Transverse colon (tissue), 4 donors: ENCODE measurements around the gene SUGCT. TPM values are rescaled to one million over a fixed set of nuclear protein-coding genes. Genes with fewer than 3 reads are reported as not detected.

Experiments
- DNase-seq: peaks from one replicate; pipeline ENCODE4 v3.0.0-alpha.2; 2019
- H3K27ac ChIP-seq, 4 donors: fragments of 200-600 bp; sonication (generic); 2 replicates each; pipeline ENCODE4 v1.5.1; 2016 to 2018; ENCODE audit warnings: inconsistent platforms in 4 of 4
- H3K27me3 ChIP-seq: fragments of 200-600 bp; sonication (generic); 2 replicates; pipeline ENCODE4 v1.5.1; 2017; ENCODE audit warnings: inconsistent platforms
- H3K36me3 ChIP-seq, 4 donors: fragments of 200-600 bp; sonication (generic); 2 replicates each; pipeline ENCODE4 v1.5.1; 2017 to 2019; ENCODE audit warnings: inconsistent platforms in 4 of 4
- H3K4me1 ChIP-seq, 4 donors: fragments of 200-600 bp; sonication (generic); 2 replicates each; pipeline ENCODE4 v1.5.1; 2017 to 2020; ENCODE audit warnings: inconsistent platforms in 4 of 4
- H3K4me3 ChIP-seq, 4 donors: fragments of 200-600 bp; sonication (generic); 1 replicate in 1 of 4; 2 replicates in 3 of 4; pipeline versions ENCODE4 v1.5.1 to v1.6.1; 2017 to 2019; ENCODE audit warnings: inconsistent platforms in 4 of 4
- H3K9me3 ChIP-seq, 2 donors: fragments of 200-600 bp; sonication (generic); 2 replicates each; pipeline ENCODE4 v1.5.1; 2017 to 2019; ENCODE audit warnings: inconsistent platforms in 2 of 2
- EP300 ChIP-seq: sonication (generic); formaldehyde crosslinking; IDR thresholded peaks from one replicate; pipeline ENCODE4 v1.6.1; 2017; ENCODE audit warnings: antibody characterized with exemption, low read depth
- POLR2A ChIP-seq: fragments of 450-650 bp; IDR thresholded peaks from one replicate; pipeline ENCODE4 v1.6.1; 2016; ENCODE audit warnings: antibody characterized with exemption, mild to moderate bottlenecking, moderate library complexity
- POLR2AphosphoS5 ChIP-seq, 3 donors: sonication (generic); formaldehyde crosslinking; IDR thresholded peaks; one replicate each; pipeline ENCODE4 v1.6.1; 2016; ENCODE audit warnings: antibody characterized with exemption in 3 of 3
- WGBS, 2 donors: methylation state at CpG; one replicate each; pipeline ENCODE4 v1.1.5; 2018; ENCODE audit warnings: low coverage in 1 of 2; 5-methylcytosine and 5-hydroxymethylcytosine counted together
- in situ Hi-C, 4 donors: fragments of 200-750 bp; cut with MboI; loops; one replicate each; pipeline versions ENCODE4 v1.15.0 to v1.15.1; 2017; ENCODE audit warnings: low sequenced_read_pairs in 3 of 4, low pct_ligation_motif_present in 1 of 4, low pct_unique_long_range_greater_than_20kb in 1 of 4
- intact Hi-C: fragments of 100-400 bp; cut with DNase I; formaldehyde crosslinking; loops from one replicate; pipeline ENCODE4 v1.15.1; 2023; ENCODE audit warnings: low total_unique reads
- total RNA-seq, 4 donors: library from RNA; depleted of rRNA; stranded (reverse); fragments of >200 nt; gene quantifications; one replicate each; pipeline ENCODE4 v1.1.0, GENCODE V29; 2016
- TF ChIP-seq, protein P1 (sequence below), 5 experiments: fragments of 200-600 bp in 3 of 5; fragments of 450-650 bp in 2 of 5; sonication (generic) in 3 of 5; IDR thresholded peaks; 1 replicate in 2 of 5; 2 replicates in 3 of 5; pipeline ENCODE4 v1.5.1; 2016 to 2017; ENCODE audit warnings: antibody characterized with exemption in 5 of 5, inconsistent platforms in 3 of 5, mild to moderate bottlenecking in 2 of 5, moderate library complexity in 1 of 5

Gene SUGCT
- total RNA-seq, 4 donors from 2014 or later, result 2.6 to 44.5 (median 15.9) TPM

- peaks cover 7 to 14% of the 10 kb centered on the region in 2 donors for H3K9me3 ChIP-seq
- H3K27ac ChIP-seq, result no peak overlapping the region
- no peak overlapping the region for H3K4me3 ChIP-seq
- H3K4me1 ChIP-seq, result no peaks in the 10 kb centered on the region
- intact Hi-C loops, result no loop called here
- H3K27me3 ChIP-seq, result no peaks in the 10 kb centered on the region
- DNase-seq, result no peak
- H3K36me3 ChIP-seq, result no peaks in the 10 kb centered on the region
- TF ChIP-seq POLR2AphosphoS5 (IDR thresholded peaks at IDR 0.05) (no peak), POLR2A (no peak), EP300 (no peak)
- TF ChIP-seq, protein P1, sequence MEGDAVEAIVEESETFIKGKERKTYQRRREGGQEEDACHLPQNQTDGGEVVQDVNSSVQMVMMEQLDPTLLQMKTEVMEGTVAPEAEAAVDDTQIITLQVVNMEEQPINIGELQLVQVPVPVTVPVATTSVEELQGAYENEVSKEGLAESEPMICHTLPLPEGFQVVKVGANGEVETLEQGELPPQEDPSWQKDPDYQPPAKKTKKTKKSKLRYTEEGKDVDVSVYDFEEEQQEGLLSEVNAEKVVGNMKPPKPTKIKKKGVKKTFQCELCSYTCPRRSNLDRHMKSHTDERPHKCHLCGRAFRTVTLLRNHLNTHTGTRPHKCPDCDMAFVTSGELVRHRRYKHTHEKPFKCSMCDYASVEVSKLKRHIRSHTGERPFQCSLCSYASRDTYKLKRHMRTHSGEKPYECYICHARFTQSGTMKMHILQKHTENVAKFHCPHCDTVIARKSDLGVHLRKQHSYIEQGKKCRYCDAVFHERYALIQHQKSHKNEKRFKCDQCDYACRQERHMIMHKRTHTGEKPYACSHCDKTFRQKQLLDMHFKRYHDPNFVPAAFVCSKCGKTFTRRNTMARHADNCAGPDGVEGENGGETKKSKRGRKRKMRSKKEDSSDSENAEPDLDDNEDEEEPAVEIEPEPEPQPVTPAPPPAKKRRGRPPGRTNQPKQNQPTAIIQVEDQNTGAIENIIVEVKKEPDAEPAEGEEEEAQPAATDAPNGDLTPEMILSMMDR (IDR thresholded peaks at IDR 0.05), result no peak
- in situ Hi-C loops, result no loop called here
- WGBS, 2 donors, result 90% methylated on average over 2 to 6 of the region's 6 CpGs
Observed at GRCh38 chr7:40439686-40440085, 304.9 kb downstream of the SUGCT start.

DNA sequence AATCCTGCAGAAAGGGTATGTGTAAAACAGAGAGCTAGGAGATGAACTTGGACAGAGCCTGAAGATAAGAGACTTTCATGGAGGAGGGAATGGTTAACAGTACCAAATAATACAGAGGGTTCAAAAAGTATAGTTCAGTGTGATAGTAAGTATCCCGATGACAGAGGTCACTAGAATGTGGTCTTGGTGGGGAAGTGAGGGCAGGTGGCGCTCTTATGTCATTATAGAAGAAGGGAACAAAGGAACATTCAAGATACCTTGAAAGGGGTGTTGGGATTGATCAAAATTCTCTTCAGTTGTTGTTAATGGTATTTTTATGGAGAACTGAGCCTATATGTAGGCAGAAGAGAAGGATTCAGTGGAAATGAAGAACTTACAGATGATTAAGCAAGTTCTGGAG, 312.5 kb downstream of the SUGCT start:
- 85 to 93% methylated on average over 2 of the region's 2 CpGs for WGBS, 2 donors
- in situ Hi-C loops (no loop called here), intact Hi-C loops (no loop called here)
- no peak for DNase-seq
- no peaks in the 10 kb centered on the region for H3K27me3 ChIP-seq
- no peaks in the 10 kb centered on the region for H3K4me1 ChIP-seq
- no peak overlapping the region for H3K27ac ChIP-seq
- H3K9me3 ChIP-seq, result peaks cover 0 to 2% of the 10 kb centered on the region in 2 donors
- no peak for TF ChIP-seq EP300
- TF ChIP-seq, protein P1 (IDR thresholded peaks at IDR 0.05), result no peak
- TF ChIP-seq POLR2AphosphoS5 (IDR thresholded peaks at IDR 0.05), result no peak
- no peak for TF ChIP-seq POLR2A
- H3K36me3 ChIP-seq, result no peaks in the 10 kb centered on the region
- no peak overlapping the region for H3K4me3 ChIP-seq

DNA sequence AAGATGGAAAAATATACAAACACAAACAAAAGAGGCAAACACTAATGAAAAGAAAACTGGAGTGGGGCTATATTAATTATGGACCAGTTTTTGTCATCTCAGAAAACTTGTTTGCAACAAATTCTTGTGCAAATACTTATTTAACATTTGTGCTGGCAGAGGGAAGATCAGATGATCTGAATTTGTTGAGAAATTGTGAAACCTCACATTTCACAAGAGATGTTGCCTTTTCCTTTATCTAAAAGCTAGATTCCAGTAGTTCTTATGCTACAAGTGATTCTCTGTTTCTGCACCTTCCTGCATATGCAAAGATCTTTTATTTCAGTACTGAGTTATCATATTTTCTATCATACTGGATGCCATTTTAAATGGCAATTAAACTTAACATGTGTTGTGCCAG, 320.7 kb downstream of the SUGCT start:
- intact Hi-C loops, result no loop called here
- Histone ChIP-seq H3K27me3 (no peaks in the 10 kb centered on the region), H3K4me3 (no peak overlapping the region), H3K36me3 (no peaks in the 10 kb centered on the region), H3K4me1 (no peaks in the 10 kb centered on the region), H3K27ac (no peak overlapping the region), H3K9me3 (no peaks in the 10 kb centered on the region)
- DNase-seq, result no peak
- TF ChIP-seq, protein P1 (IDR thresholded peaks at IDR 0.05), result no peak
- TF ChIP-seq POLR2A (no peak), EP300 (no peak), POLR2AphosphoS5 (IDR thresholded peaks at IDR 0.05) (no peak)
- in situ Hi-C loops, result no loop called here

DNA sequence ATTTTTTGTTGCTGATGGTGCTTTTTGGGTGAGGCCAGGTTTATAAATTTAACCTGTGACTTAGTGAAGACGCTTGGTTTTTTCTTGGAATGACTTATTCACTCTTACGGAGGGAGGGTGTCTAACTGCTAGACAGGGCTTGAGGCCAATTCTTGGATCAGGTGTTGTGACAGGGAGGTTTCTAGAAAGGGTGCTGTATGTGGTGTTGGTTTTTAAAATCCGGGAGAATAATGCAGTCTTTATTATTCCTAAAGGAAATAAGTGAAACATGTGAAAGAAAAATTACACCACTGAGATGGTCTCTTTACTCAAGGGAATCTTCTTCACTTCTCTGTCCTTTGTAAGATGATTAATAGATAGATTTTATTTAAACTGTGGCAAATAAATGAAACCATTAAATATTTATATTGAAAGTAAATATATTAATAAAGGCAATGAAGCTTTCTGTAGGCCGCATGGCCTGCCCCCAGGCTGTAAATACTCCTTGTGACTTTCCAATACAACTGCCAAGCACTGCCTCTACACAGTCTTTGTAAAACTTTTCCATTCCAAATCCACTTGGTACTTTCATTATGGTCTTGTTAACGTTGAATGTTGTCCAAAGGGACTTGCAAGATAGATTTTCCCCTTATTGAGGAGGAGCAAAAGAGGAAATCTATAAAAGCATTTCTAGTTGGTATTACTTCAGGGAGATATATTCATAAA, 323.1 kb downstream of the SUGCT start:
- Histone ChIP-seq H3K4me1 (no peaks in the 10 kb centered on the region), H3K36me3 (no peaks in the 10 kb centered on the region), H3K27ac (no peak overlapping the region), H3K4me3 (no peak overlapping the region), H3K27me3 (no peaks in the 10 kb centered on the region), H3K9me3 (no peaks in the 10 kb centered on the region)
- intact Hi-C loops (no loop called here), in situ Hi-C loops (no loop called here)
- no peak for TF ChIP-seq POLR2A
- no peak for TF ChIP-seq EP300
- no peak for TF ChIP-seq POLR2AphosphoS5 (IDR thresholded peaks at IDR 0.05)
- TF ChIP-seq, protein P1 (IDR thresholded peaks at IDR 0.05), result no peak
- WGBS, 2 donors, result 80 to 83% methylated on average over 5 of the region's 5 CpGs
- no peak for DNase-seq
